ENCODE data around the gene UGT2A2.

UGT2A2 gene

GRCh38 chr4:69658133-69658532, 18.7 kb upstream of the UGT2A2 start:
- Histone ChIP-seq H3K27ac (ENCODE audit: low read depth, low read length, poor library complexity, severe bottlenecking) (no peak overlapping the region), H2AFZ (ENCODE audit: low read length) (no peak overlapping the region), H3K27me3 (ENCODE audit: insufficient read depth, low read length) (no peaks in the 10 kb centered on the region), H3K36me3 (ENCODE audit: insufficient read depth, low read length) (no peaks in the 10 kb centered on the region), H3K79me2 (ENCODE audit: insufficient read depth, low read length) (no peaks in the 10 kb centered on the region), H3K4me1 (ENCODE audit: insufficient read depth, low read length, severe bottlenecking) (no peaks in the 10 kb centered on the region), H3K4me3 (ENCODE audit: low read depth, low read length, poor library complexity, severe bottlenecking) (no peak overlapping the region), H4K20me1 (ENCODE audit: insufficient read depth, low read length) (no peaks in the 10 kb centered on the region), H3K9me3 (ENCODE audit: low read length) (no peaks in the 10 kb centered on the region), H3F3A (ENCODE audit: insufficient read depth, low read length) (no peaks in the 10 kb centered on the region), H3K9ac (ENCODE audit: low read length) (no peak overlapping the region), H3K4me2 (ENCODE audit: low read length) (no peak overlapping the region), H3K9me2 (ENCODE audit: low read depth, low read length) (no peaks in the 10 kb centered on the region)
- no peak for TF ChIP-seq EZH2 (IDR thresholded peaks at IDR 0.05; ENCODE audit: borderline replicate concordance, low read length)
- no peak for TF ChIP-seq CTCF (IDR thresholded peaks at IDR 0.05; ENCODE audit: low read length)

- Histone ChIP-seq H3K27me3 (ENCODE audit: insufficient read depth, low read length) (no peaks in the 10 kb centered on the region), H3K4me2 (ENCODE audit: low read length) (no peak overlapping the region), H3K36me3 (ENCODE audit: insufficient read depth, low read length) (no peaks in the 10 kb centered on the region), H3K27ac (ENCODE audit: low read depth, low read length, poor library complexity, severe bottlenecking) (no peak overlapping the region), H3K4me3 (ENCODE audit: low read depth, low read length, poor library complexity, severe bottlenecking) (no peak overlapping the region), H3K9me2 (ENCODE audit: low read depth, low read length) (no peaks in the 10 kb centered on the region), H3F3A (ENCODE audit: insufficient read depth, low read length) (no peaks in the 10 kb centered on the region), H4K20me1 (ENCODE audit: insufficient read depth, low read length) (no peaks in the 10 kb centered on the region), H3K4me1 (ENCODE audit: insufficient read depth, low read length, severe bottlenecking) (no peaks in the 10 kb centered on the region), H3K9ac (ENCODE audit: low read length) (no peak overlapping the region), H2AFZ (ENCODE audit: low read length) (no peak overlapping the region), H3K9me3 (ENCODE audit: low read length) (no peaks in the 10 kb centered on the region), H3K79me2 (ENCODE audit: insufficient read depth, low read length) (no peaks in the 10 kb centered on the region)
- TF ChIP-seq EZH2 (IDR thresholded peaks at IDR 0.05; ENCODE audit: borderline replicate concordance, low read length) = no peak
- no peak for TF ChIP-seq CTCF (IDR thresholded peaks at IDR 0.05; ENCODE audit: low read length)
Observed at GRCh38 chr4:69656653-69657158, 17.3 kb upstream of the UGT2A2 start.

- H4K20me1 ChIP-seq (ENCODE audit: insufficient read depth, low read length) = no peaks in the 10 kb centered on the region
- H3K4me2 ChIP-seq (ENCODE audit: low read length) = no peak within 1 kb of the TSS
- no peaks in the 10 kb centered on the region for H3K4me1 ChIP-seq (ENCODE audit: insufficient read depth, low read length, severe bottlenecking)
- no peaks in the 10 kb centered on the region for H3K27me3 ChIP-seq (ENCODE audit: insufficient read depth, low read length)
- H3K9ac ChIP-seq (ENCODE audit: low read length) = no peak within 1 kb of the TSS
- no peaks in the 10 kb centered on the region for H3K9me2 ChIP-seq (ENCODE audit: low read depth, low read length)
- H3F3A ChIP-seq (ENCODE audit: insufficient read depth, low read length) = no peaks in the 10 kb centered on the region
- H3K27ac ChIP-seq (ENCODE audit: low read depth, low read length, poor library complexity, severe bottlenecking) = no peak within 1 kb of the TSS
- no peak within 1 kb of the TSS for H3K4me3 ChIP-seq (ENCODE audit: low read depth, low read length, poor library complexity, severe bottlenecking)
- no peaks in the 10 kb centered on the region for H3K9me3 ChIP-seq (ENCODE audit: low read length)
- no peaks in the 10 kb centered on the region for H3K79me2 ChIP-seq (ENCODE audit: insufficient read depth, low read length)
- no peak for TF ChIP-seq EZH2 (IDR thresholded peaks at IDR 0.05; ENCODE audit: borderline replicate concordance, low read length)
- no peak for TF ChIP-seq CTCF (IDR thresholded peaks at IDR 0.05; ENCODE audit: low read length)
- no peak within 1 kb of the TSS for H2AFZ ChIP-seq (ENCODE audit: low read length)
- H3K36me3 ChIP-seq (ENCODE audit: insufficient read depth, low read length) = no peaks in the 10 kb centered on the region
Observed at GRCh38 chr4:69653147-69653546, 13.7 kb upstream of the UGT2A2 start, which contains the start of gene UGT2A1. Gene UGT2A1 (minus strand): TSS chr4:69653247. CDS start chr4:69647644, 5,603 bp downstream.

Data from OCI-LY1 (cell line).